Nasal cavity respiratory epithelium epithelial cell of viscerocranial mucosa (primary cell): Measurements from ENCODE around the gene DNAJB14. TPM values are rescaled to one million over a fixed set of nuclear protein-coding genes. Genes with fewer than 3 reads are reported as not detected.

Source experiments
- total RNA-seq: library from RNA; depleted of rRNA; stranded (reverse); fragments of >200 nt; gene quantifications from 2 replicates; pipeline ENCODE4 v1.2.3, GENCODE V29; 2014

DNAJB14 gene
- 33.5 and 57.0 TPM in 2 replicates for total RNA-seq

DNA sequence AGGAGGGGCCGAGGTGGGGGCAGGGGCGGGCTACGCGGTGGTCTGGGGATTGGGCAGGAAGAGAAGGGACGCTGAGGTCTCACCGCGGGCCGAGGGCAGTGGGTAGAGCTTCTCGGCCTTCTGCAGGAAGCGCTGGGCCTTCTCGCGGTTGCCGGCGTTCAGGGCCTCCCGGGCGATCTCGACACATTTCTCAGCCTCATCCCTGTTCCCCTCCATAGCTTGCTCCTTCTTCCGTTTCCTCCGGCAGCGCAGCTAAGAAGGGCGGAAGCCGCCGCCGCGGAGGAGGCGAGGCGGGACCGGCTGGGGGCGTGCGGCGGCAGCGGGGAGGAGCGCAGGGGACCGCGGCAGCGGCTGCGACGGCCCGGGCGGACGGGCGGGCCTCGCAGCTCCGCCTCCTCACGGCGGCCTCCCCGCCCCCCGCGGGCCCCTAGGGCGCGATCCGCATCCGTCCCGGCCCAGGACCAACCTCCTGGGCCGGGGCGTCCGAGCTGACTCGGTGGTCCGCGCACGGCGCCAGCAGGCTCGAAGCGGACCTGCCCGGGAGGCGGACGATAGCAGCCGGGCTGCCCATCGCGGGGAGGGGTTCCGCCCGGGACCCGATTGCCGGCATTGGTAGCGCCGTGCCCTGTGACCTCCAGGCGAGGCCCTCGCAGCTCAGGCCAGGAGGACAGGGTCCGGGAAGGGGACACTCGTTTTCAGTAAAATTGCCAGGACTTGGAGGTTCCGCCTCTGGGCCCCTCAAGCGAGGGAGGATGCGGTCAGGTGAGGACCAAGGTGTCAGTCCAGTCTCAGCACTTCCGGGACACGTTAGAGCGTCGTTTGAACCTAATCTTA lies at the start of gene DNAJB14:
Gene DNAJB14, minus strand, starts transcription at position 263 of the 834 bp plus-strand sequence. Its CDS starts 47 bp downstream, at position 216.

DNA sequence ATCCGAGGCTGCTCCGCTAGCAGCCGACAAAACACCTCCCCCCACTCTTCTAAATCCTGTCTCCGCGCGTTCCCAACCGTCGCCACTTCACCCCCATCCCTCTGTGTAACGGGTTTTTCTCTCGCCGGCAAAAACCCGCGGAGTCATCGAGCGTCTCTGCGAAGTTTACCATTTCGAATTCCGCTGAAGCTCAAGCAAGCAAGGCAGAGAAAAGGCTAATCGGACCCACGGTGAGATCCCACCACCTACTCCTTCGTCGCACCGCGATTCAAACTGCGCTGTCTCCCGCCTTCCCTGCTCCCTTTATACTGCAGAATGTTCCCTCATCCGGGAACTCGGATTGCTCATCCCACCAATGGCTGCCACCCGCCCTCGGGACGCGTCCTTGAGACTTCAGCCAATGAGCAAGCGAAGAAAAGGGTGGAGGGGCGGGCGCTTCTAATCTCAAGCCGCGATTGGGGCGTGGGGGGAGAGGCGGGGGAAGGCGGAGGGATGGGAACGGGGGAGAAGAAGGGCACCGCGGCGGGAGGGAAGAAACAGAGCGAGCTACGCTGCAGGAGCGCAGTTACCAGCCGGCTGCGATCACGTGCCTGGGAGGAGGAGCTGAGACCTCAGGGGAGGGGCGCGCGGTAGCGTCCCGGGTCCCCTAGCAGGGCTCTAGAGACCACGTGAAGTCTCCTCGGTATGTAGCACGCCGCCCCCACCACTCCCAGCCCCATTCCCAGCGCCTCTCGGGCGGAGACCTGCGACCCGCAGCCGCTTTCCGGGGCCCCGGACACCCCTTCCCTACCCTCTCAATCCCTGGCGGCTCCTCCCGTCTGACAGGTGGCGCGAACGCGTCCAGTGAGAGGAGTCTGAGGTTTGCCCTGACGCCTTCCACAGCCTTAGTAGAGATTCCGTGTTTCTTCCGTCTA lies 3.8 kb upstream of the DNAJB14 start, which contains the start of gene H2AZ1:
Gene H2AZ1, minus strand, starts transcription at position 277 of the 914 bp plus-strand sequence. Its CDS starts 105 bp downstream, at position 172.

DNA sequence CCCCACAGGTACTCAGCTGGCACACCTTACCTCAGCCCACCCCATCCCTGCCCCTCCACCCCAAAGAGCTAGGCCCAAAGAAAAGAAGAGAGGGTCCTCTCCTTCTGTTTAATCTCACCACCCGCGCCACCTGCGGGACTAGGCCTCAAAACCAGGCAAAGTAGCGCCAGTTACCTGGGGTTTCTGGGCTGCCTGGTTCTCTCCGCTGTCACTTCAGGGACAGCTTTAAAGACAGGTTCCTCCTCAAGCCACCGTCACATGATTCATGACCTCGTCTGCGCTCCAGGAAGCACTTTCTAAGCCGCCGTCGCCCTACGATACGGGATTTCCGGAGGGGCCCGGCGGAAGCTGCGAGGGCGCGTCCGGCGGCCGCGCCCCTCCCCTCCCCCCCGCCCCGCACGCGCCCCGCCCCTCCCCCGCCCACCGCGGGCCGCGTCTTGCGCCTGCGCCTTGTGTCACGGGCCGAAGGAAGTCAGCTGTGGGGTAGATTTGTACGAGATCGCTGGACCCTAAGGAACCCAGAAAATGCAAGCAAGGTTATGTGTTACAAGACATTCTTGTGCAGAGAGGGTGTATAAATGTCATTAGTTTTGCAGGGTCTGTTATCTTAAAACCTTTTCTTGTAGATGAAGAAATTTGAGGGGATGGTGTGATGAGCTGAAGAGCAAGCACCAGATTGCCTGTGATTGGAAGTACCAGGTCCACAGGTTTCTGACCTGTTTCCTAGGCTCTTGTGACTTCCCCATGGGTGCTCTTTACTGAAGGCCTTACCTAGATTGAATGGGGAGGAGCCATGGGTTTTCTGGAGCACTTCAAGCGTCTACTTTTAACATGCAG lies 52.0 kb downstream of the DNAJB14 start, which contains the start of gene LAMTOR3:
Gene LAMTOR3, minus strand, starts transcription at position 267 of the 837 bp plus-strand sequence. CDS start 464 bp downstream, outside the sequence.

Other genes with a start within 250 kb of the DNAJB14 start
- 95.5 and 99.1 TPM in 2 replicates for gene DAPP1, start 129.8 kb downstream of the DNAJB14 start, total RNA-seq
- 45.5 and 69.4 TPM in 2 replicates for gene LAMTOR3, start 52.2 kb downstream of the DNAJB14 start, total RNA-seq
- gene H2AZ1, start 3.7 kb upstream of the DNAJB14 start, total RNA-seq, result 158 and 191 TPM in 2 replicates
- 1.0 and 2.6 TPM in 2 replicates for gene DDIT4L, start 243.8 kb upstream of the DNAJB14 start, total RNA-seq